ENCODE data around the gene INSIG1.

DNA sequence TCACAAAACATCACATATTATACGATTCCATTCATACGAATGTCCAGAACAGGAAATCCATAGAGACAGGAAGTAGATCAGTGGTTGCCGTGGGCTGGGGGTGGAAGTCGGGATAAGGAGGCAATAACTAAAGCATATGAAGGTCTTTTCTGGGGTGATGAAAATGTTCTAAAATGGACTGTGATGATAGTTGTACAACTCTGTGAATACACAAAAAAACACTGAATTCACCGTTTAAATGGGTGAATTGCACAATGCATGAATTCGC is 3.2 kb upstream of the INSIG1 start:
- TF ChIP-seq POLR2AphosphoS5 (IDR thresholded peaks at IDR 0.05) (no peak), POLR2A (IDR thresholded peaks at IDR 0.05) (no peak)
- TF ChIP-seq, protein P1, sequence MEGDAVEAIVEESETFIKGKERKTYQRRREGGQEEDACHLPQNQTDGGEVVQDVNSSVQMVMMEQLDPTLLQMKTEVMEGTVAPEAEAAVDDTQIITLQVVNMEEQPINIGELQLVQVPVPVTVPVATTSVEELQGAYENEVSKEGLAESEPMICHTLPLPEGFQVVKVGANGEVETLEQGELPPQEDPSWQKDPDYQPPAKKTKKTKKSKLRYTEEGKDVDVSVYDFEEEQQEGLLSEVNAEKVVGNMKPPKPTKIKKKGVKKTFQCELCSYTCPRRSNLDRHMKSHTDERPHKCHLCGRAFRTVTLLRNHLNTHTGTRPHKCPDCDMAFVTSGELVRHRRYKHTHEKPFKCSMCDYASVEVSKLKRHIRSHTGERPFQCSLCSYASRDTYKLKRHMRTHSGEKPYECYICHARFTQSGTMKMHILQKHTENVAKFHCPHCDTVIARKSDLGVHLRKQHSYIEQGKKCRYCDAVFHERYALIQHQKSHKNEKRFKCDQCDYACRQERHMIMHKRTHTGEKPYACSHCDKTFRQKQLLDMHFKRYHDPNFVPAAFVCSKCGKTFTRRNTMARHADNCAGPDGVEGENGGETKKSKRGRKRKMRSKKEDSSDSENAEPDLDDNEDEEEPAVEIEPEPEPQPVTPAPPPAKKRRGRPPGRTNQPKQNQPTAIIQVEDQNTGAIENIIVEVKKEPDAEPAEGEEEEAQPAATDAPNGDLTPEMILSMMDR (IDR thresholded peaks at IDR 0.05 in 8 of 11, conservative IDR thresholded peaks at IDR 0.05 in 3 of 11) = no peak
